CD14-positive monocyte (primary cell): ENCODE measurements around the gene BCR. TPM values are rescaled to one million over a fixed set of nuclear protein-coding genes. Genes with fewer than 3 reads are reported as not detected.

Experiments used
- DNase-seq, 3 donors: peaks; one replicate each; pipeline ENCODE4 v3.0.0-alpha.2; 2011 to 2022
- H2AFZ ChIP-seq: 2 replicates; pipeline ENCODE4 v1.6.0; 2012; ENCODE audit warnings: mild to moderate bottlenecking, low read depth, low read length, inconsistent platforms; ENCODE audit not compliant: insufficient read depth, poor library complexity, severe bottlenecking
- H3K27ac ChIP-seq, 2 donors: 1 replicate in 1 of 2; 2 replicates in 1 of 2; pipeline ENCODE4 v1.5.1; 2012 to 2013; ENCODE audit warnings: low read length in 2 of 2, control low read depth in 1 of 2, inconsistent platforms in 1 of 2, low read depth in 1 of 2, mild to moderate bottlenecking in 1 of 2
- H3K27me3 ChIP-seq, 2 donors: one replicate each; pipeline versions ENCODE4 v1.6.0 to v1.6.1; 2011 to 2013; ENCODE audit warnings: low read length in 2 of 2; ENCODE audit not compliant: control insufficient read depth in 2 of 2, insufficient read depth in 2 of 2
- H3K36me3 ChIP-seq, 2 donors: replicated peaks in 1 of 2; 1 replicate in 1 of 2; 2 replicates in 1 of 2; pipeline versions ENCODE4 v1.5.1 to v1.6.1; 2012 to 2013; ENCODE audit warnings: low read length in 2 of 2, control low read depth in 1 of 2, inconsistent platforms in 1 of 2, mild to moderate bottlenecking in 1 of 2; ENCODE audit not compliant: insufficient read depth in 2 of 2, control insufficient read depth in 1 of 2
- H3K4me1 ChIP-seq, 2 donors: 1 replicate in 1 of 2; 2 replicates in 1 of 2; pipeline versions ENCODE4 v1.5.1 to v1.6.1; 2012 to 2013; ENCODE audit warnings: low read length in 2 of 2, control low read depth in 1 of 2, inconsistent platforms in 1 of 2, mild to moderate bottlenecking in 1 of 2, moderate library complexity in 1 of 2; ENCODE audit not compliant: insufficient read depth in 2 of 2, control insufficient read depth in 1 of 2
- H3K4me2 ChIP-seq: replicated peaks from 2 replicates; pipeline ENCODE3; 2012; ENCODE audit warnings: low read length, moderate library complexity, mild to moderate bottlenecking; ENCODE audit not compliant: poor library complexity, severe bottlenecking; ENCODE audit errors: extremely low read depth
- H3K4me3 ChIP-seq, 3 experiments: fragments of 200-600 bp in 1 of 3; sonication (generic) in 1 of 3; replicated peaks in 1 of 3; 1 replicate in 2 of 3; 2 replicates in 1 of 3; pipeline ENCODE4 v1.5.1; 2011 to 2013; ENCODE audit warnings: low read length in 3 of 3, mild to moderate bottlenecking in 3 of 3, control low read depth in 2 of 3, low read depth in 2 of 3, inconsistent platforms in 1 of 3, moderate library complexity in 1 of 3
- H3K79me2 ChIP-seq: 2 replicates; pipeline ENCODE4 v1.6.0; 2012; ENCODE audit warnings: mild to moderate bottlenecking, control low read depth, inconsistent platforms, low read length, moderate library complexity; ENCODE audit not compliant: insufficient read depth
- H3K9ac ChIP-seq: 2 replicates; pipeline ENCODE4 v1.6.0; 2017; ENCODE audit warnings: low read length, mild to moderate bottlenecking; ENCODE audit not compliant: insufficient read depth, poor library complexity, severe bottlenecking
- H3K9me3 ChIP-seq, 2 donors: replicated peaks in 1 of 2; 1 replicate in 1 of 2; 2 replicates in 1 of 2; pipeline versions ENCODE4 v1.5.1 to v1.6.1; 2012 to 2013; ENCODE audit warnings: low read length in 2 of 2, control low read depth in 1 of 2; ENCODE audit not compliant: control insufficient read depth in 1 of 2, insufficient read depth in 1 of 2
- H4K20me1 ChIP-seq: 2 replicates; pipeline ENCODE4 v1.6.0; 2012; ENCODE audit warnings: mild to moderate bottlenecking, low read length, control low read depth, moderate library complexity; ENCODE audit not compliant: insufficient read depth
- H3K27ac Mint-ChIP-seq, 7 donors: one replicate each; pipeline ENCODE4 v1.8.0; 2020; ENCODE audit warnings: mild to moderate bottlenecking in 7 of 7, mixed read lengths in 7 of 7, moderate library complexity in 6 of 7, inconsistent platforms in 2 of 7
- H3K27me3 Mint-ChIP-seq, 3 donors: one replicate each; pipeline ENCODE4 v1.8.0; 2021 to 2022; ENCODE audit warnings: low read depth in 3 of 3, mild to moderate bottlenecking in 3 of 3, mixed read lengths in 3 of 3, moderate library complexity in 3 of 3, inconsistent platforms in 1 of 3
- H3K36me3 Mint-ChIP-seq, 2 donors: one replicate each; pipeline ENCODE4 v1.8.0; 2020; ENCODE audit warnings: mixed read lengths in 2 of 2, inconsistent platforms in 1 of 2, mild to moderate bottlenecking in 1 of 2
- H3K4me1 Mint-ChIP-seq: one replicate; pipeline ENCODE4 v1.8.0; 2020; ENCODE audit warnings: mild to moderate bottlenecking, mixed read lengths
- H3K4me3 Mint-ChIP-seq, 2 donors: one replicate each; pipeline ENCODE4 v1.8.0; 2020; ENCODE audit warnings: mild to moderate bottlenecking in 2 of 2, mixed read lengths in 2 of 2, moderate library complexity in 1 of 2
- H3K9me3 Mint-ChIP-seq, 7 donors: one replicate each; pipeline ENCODE4 v1.8.0; 2020 to 2022; ENCODE audit warnings: mixed read lengths in 7 of 7, mild to moderate bottlenecking in 6 of 7, moderate library complexity in 6 of 7, inconsistent platforms in 2 of 7
- CTCF ChIP-seq: fragments of 200-600 bp; IDR thresholded peaks from one replicate; pipeline ENCODE4 v1.8.0; 2022; ENCODE audit warnings: antibody characterized with exemption, mild to moderate bottlenecking
- WGBS: methylation state at CpG from one replicate; pipeline ENCODE4 v1.1.5; 2013; ENCODE audit warnings: missing lambda C conversion rate; ENCODE audit not compliant: insufficient coverage; 5-methylcytosine and 5-hydroxymethylcytosine counted together
- intact Hi-C, 2 donors: fragments of 100-400 bp; cut with micrococcal nuclease; formaldehyde crosslinking; loops; one replicate each; pipeline versions ENCODE4 v1.15.0 to v1.15.1; 2023
- polyA plus RNA-seq, 3 donors: library from polyadenylated mRNA; depleted of rRNA in 1 of 3; unstranded in 2 of 3; stranded (reverse) in 1 of 3; fragments of 300-500 nt in 2 of 3; fragments of >200 nt in 1 of 3; fragmentation: Illumina TruSeq in 2 of 3; gene quantifications; 1 replicate in 2 of 3; 2 replicates in 1 of 3; pipeline ENCODE4 v1.2.3, GENCODE V29; 2012 to 2021

Gene BCR
- polyA plus RNA-seq, 3 donors: 0.97 to 20.9 (median 0.97) TPM

GRCh38 chr22:23250056-23250784, 69.9 kb downstream of the BCR start:
- Histone ChIP-seq H3K36me3 (peaks cover 17 to 21% of the 10 kb centered on the region in 2 donors), H3K9ac (no peak overlapping the region), H3K4me3 (no peak overlapping the region), H3K9me3 (no peaks in the 10 kb centered on the region), H2AFZ (no peak overlapping the region), H3K79me2 (peaks cover 75% of the 10 kb centered on the region), H3K27me3 (no peaks in the 10 kb centered on the region), H3K27ac (no peak overlapping the region), H3K4me2 (no peak overlapping the region), H3K4me1 (peaks cover 13 to 19% of the 10 kb centered on the region in 2 donors), H4K20me1 (peaks cover 83% of the 10 kb centered on the region)
- intact Hi-C loops: no loop called here
- Mint-ChIP-seq H3K27ac (peak overlapping the region in 2 of 7 donors; percentile 40 to 42), H3K4me1 (peaks cover 41% of the 10 kb centered on the region), H3K9me3 (no peaks in the 10 kb centered on the region), H3K27me3 (no peaks in the 10 kb centered on the region), H3K36me3 (peaks cover 20 to 35% of the 10 kb centered on the region in 2 donors), H3K4me3 (no peak overlapping the region)
- no peak for DNase-seq
- no peak for TF ChIP-seq CTCF
- 73% methylated on average over 8 of the region's 16 CpGs for WGBS

- peaks cover 75% of the 10 kb centered on the region for H3K79me2 ChIP-seq
- H3K27ac Mint-ChIP-seq: no peak overlapping the region
- H3K4me1 ChIP-seq: peaks cover 7 to 13% of the 10 kb centered on the region in 2 donors
- H2AFZ ChIP-seq: no peak overlapping the region
- H3K27ac ChIP-seq: no peak overlapping the region
- H3K4me2 ChIP-seq: no peak overlapping the region
- H3K36me3 ChIP-seq: peaks cover 24 to 28% of the 10 kb centered on the region in 2 donors
- 74% methylated on average over 11 of the region's 14 CpGs for WGBS
- DNase-seq: no peak
- no peak overlapping the region for H3K9ac ChIP-seq
- no peaks in the 10 kb centered on the region for H3K9me3 ChIP-seq
- H3K27me3 Mint-ChIP-seq: no peaks in the 10 kb centered on the region
- no peak overlapping the region for H3K4me3 ChIP-seq
- intact Hi-C loops: no loop called here
- H3K36me3 Mint-ChIP-seq: peaks cover 26 to 41% of the 10 kb centered on the region in 2 donors
- H3K27me3 ChIP-seq: no peaks in the 10 kb centered on the region
- H3K4me1 Mint-ChIP-seq: peaks cover 34% of the 10 kb centered on the region
- TF ChIP-seq CTCF: no peak
- H3K9me3 Mint-ChIP-seq: no peaks in the 10 kb centered on the region
- no peak overlapping the region for H3K4me3 Mint-ChIP-seq
- H4K20me1 ChIP-seq: peaks cover 83% of the 10 kb centered on the region
These were observed 70.6 kb downstream of the BCR start for GRCh38 chr22:23250785-23251363.
